Measurements from ENCODE around the gene PTPN1. TPM values are rescaled to one million over a fixed set of nuclear protein-coding genes. Genes with fewer than 3 reads are reported as not detected.
"Not testable (repeated sequence)": the region's sequence is repeated elsewhere in the genome, so short reads cannot be mapped to it uniquely, and the experiment has no call there.

PTPN1 gene
- total RNA-seq, 3 donors from 2014 or later (not counting 1 experiment from before 2014, with no cell fraction given) = 52.9 to 64.5 (median 58.3) TPM

GRCh38 chr20:50567860-50568548 lies 57.8 kb downstream of the PTPN1 start:
- DNase-seq = no peak
- no peak overlapping the region for H3K4me3 ChIP-seq (ENCODE audit: low read length)
- Mint-ChIP-seq H3K4me3 (no peak overlapping the region), H3K4me1 (peaks cover 48 to 58% of the 10 kb centered on the region in 2 donors), H3K27ac (peak overlapping the region in 1 of 2 donors; percentile 75), H3K27me3 (ENCODE audit: low read depth in 2 of 2) (no peaks in the 10 kb centered on the region), H3K36me3 (peaks cover 23% of the 10 kb centered on the region), H3K9me3 (no peaks in the 10 kb centered on the region)
- H3K36me3 ChIP-seq (ENCODE audit: control insufficient read depth, insufficient read depth, low read length) = peaks cover 49% of the 10 kb centered on the region
- intact Hi-C loops (cut with micrococcal nuclease) = no loop called here
- no peaks in the 10 kb centered on the region for H3K9me3 ChIP-seq (ENCODE audit: control insufficient read depth, insufficient read depth, low read length)
- no peaks in the 10 kb centered on the region for H3K27me3 ChIP-seq (ENCODE audit: control insufficient read depth, insufficient read depth, low read length)
- WGBS (ENCODE audit: insufficient coverage) = 94% methylated on average over 17 of the region's 18 CpGs
- no peak for TF ChIP-seq CTCF (IDR thresholded peaks at IDR 0.05)
- H3K4me1 ChIP-seq (ENCODE audit: control insufficient read depth, insufficient read depth, low read length) = peaks cover 6% of the 10 kb centered on the region
- ATAC-seq = no peak
- no peak overlapping the region for H3K27ac ChIP-seq (ENCODE audit: low read length)

- peaks cover 6% of the 10 kb centered on the region for H3K4me1 ChIP-seq (ENCODE audit: control insufficient read depth, insufficient read depth, low read length)
- DNase-seq (no peak), ATAC-seq (no peak)
- no peaks in the 10 kb centered on the region for H3K9me3 Mint-ChIP-seq
- TF ChIP-seq CTCF (IDR thresholded peaks at IDR 0.05) = no peak
- no peak overlapping the region for H3K4me3 ChIP-seq (ENCODE audit: low read length)
- intact Hi-C loops (cut with micrococcal nuclease) = no loop called here
- H3K4me3 Mint-ChIP-seq = no peak overlapping the region
- no peak overlapping the region for H3K27ac ChIP-seq (ENCODE audit: low read length)
- peaks cover 42 to 64% of the 10 kb centered on the region in 2 donors for H3K4me1 Mint-ChIP-seq
- no peaks in the 10 kb centered on the region for H3K27me3 ChIP-seq (ENCODE audit: control insufficient read depth, insufficient read depth, low read length)
- no peaks in the 10 kb centered on the region for H3K9me3 ChIP-seq (ENCODE audit: control insufficient read depth, insufficient read depth, low read length)
- H3K27me3 Mint-ChIP-seq (ENCODE audit: low read depth in 2 of 2) = no peaks in the 10 kb centered on the region
- peak overlapping the region; percentile 71 to 75 for H3K27ac Mint-ChIP-seq
- H3K36me3 Mint-ChIP-seq = peaks cover 17% of the 10 kb centered on the region
- whole genome bisulfite sequencing (ENCODE audit: insufficient coverage) = 81% methylated on average over 10 of the region's 11 CpGs
- peaks cover 48% of the 10 kb centered on the region for H3K36me3 ChIP-seq (ENCODE audit: control insufficient read depth, insufficient read depth, low read length)
These were observed 58.4 kb downstream of the PTPN1 start for GRCh38 chr20:50568549-50568942.

DNA sequence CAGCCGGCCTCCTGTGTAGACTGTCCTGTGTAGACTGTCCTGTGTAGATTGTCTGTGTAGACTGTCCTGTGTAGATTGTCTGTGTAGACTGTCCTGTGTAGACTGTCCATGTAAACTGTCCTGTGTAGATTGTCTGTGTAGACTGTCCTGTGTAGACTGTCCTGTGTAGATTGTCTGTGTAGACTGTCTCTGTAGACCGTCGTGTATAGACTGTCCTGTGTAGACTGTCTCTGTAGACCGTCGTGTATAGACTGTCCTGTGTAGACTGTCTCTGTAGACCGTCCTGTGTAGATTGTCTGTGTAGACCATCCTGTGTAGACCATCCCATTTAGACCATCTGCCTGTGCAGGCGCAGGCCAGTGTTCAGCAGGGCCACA lies 59.3 kb downstream of the PTPN1 start:
- H3K36me3 Mint-ChIP-seq = peaks cover 17% of the 10 kb centered on the region
- peak overlapping the region; percentile 71 to 75 for H3K27ac Mint-ChIP-seq
- intact Hi-C loops (cut with micrococcal nuclease); H3K27ac ChIP-seq (ENCODE audit: low read length); H3K27me3 ChIP-seq (ENCODE audit: control insufficient read depth, insufficient read depth, low read length); DNase-seq; H3K9me3 ChIP-seq (ENCODE audit: control insufficient read depth, insufficient read depth, low read length); H3K4me3 ChIP-seq (ENCODE audit: low read length); H3K27me3 Mint-ChIP-seq (ENCODE audit: low read depth in 2 of 2); H3K4me3 Mint-ChIP-seq; H3K9me3 Mint-ChIP-seq; ATAC-seq; H3K4me1 ChIP-seq (ENCODE audit: control insufficient read depth, insufficient read depth, low read length): not testable (repeated sequence)
- 92% methylated on average over 7 of the region's 7 CpGs for WGBS (ENCODE audit: insufficient coverage)
- peaks cover 42 to 66% of the 10 kb centered on the region in 2 donors for H3K4me1 Mint-ChIP-seq
- H3K36me3 ChIP-seq (ENCODE audit: control insufficient read depth, insufficient read depth, low read length) = peaks cover 51% of the 10 kb centered on the region

- no peaks in the 10 kb centered on the region for H3K9me3 Mint-ChIP-seq
- H3K27ac Mint-ChIP-seq = peak overlapping the region; percentile 71 to 75
- intact Hi-C loops (cut with micrococcal nuclease) = loop anchor here (5.0 kb wide), 1 partner anchor 58 kb away; the partner anchor contains the start of gene PTPN1
- DNase-seq (peak in 1 of 2 donors; percentile 73), ATAC-seq (peak; percentile 59 to 72 (median 66))
- H3K27me3 Mint-ChIP-seq (ENCODE audit: low read depth in 2 of 2) = no peaks in the 10 kb centered on the region
- no peaks in the 10 kb centered on the region for H3K9me3 ChIP-seq (ENCODE audit: control insufficient read depth, insufficient read depth, low read length)
- no peak for TF ChIP-seq CTCF (IDR thresholded peaks at IDR 0.05)
- no peak overlapping the region for H3K4me3 ChIP-seq (ENCODE audit: low read length)
- H3K36me3 Mint-ChIP-seq = peaks cover 13% of the 10 kb centered on the region
- 67% methylated on average over 10 of the region's 14 CpGs for WGBS (ENCODE audit: insufficient coverage)
- H3K4me3 Mint-ChIP-seq = no peak overlapping the region
- peaks cover 42 to 67% of the 10 kb centered on the region in 2 donors for H3K4me1 Mint-ChIP-seq
- no peaks in the 10 kb centered on the region for H3K27me3 ChIP-seq (ENCODE audit: control insufficient read depth, insufficient read depth, low read length)
- peaks cover 6% of the 10 kb centered on the region for H3K4me1 ChIP-seq (ENCODE audit: control insufficient read depth, insufficient read depth, low read length)
- H3K36me3 ChIP-seq (ENCODE audit: control insufficient read depth, insufficient read depth, low read length) = peaks cover 51% of the 10 kb centered on the region
- H3K27ac ChIP-seq (ENCODE audit: low read length) = no peak overlapping the region
These were observed 60.0 kb downstream of the PTPN1 start for GRCh38 chr20:50569864-50570836.

All from natural killer cell (primary cell).